ENCODE data around the gene RSAD2. TPM values are rescaled to one million over a fixed set of nuclear protein-coding genes. Genes with fewer than 3 reads are reported as not detected.

RSAD2 gene
- total and polyA plus RNA-seq, 12 donors: 1.6 to 16.1 (median 5.4) TPM

GRCh38 chr2:6914828-6915227 lies 37.3 kb downstream of the RSAD2 start:
- intact Hi-C loops (cut with DNase I): loop anchor here (5.0 kb wide), 6 partner anchors 92 to 132 kb away; no protein-coding TSS in a partner anchor
- no peak for DNase-seq
- TF ChIP-seq CTCF (IDR thresholded peaks at IDR 0.05): no peak
- no peak for ATAC-seq
- H3K4me3 ChIP-seq: no peak overlapping the region
- H3K4me1 ChIP-seq: peaks cover 0 to 26% (median 16%) of the 10 kb centered on the region in 9 donors
- H3K27me3 ChIP-seq: no peaks in the 10 kb centered on the region
- no peak overlapping the region for H3K27ac ChIP-seq
- no peaks in the 10 kb centered on the region for H3K36me3 ChIP-seq
- no peaks in the 10 kb centered on the region for H3K9me3 ChIP-seq
- 92 to 97% methylated on average over 3 of the region's 3 CpGs for WGBS, 2 donors

DNA sequence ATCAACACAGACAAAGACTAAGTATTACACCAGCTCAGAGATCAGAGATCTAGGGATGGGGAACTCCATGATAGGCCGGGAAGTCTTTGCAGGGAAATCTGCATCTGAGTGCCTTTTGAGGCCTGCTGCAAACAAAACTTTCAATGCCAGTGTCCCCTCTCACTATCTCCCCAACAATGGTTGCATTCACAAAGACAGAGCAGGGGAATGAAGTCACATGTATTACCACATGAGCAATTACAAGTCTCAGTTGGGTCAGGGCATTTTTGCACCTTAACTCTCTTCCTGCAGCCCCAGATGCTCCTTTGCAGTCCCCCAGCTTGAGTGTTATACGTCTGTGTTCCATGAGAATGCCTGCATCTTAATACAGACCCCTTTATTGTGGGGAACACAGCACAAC lies 37.8 kb downstream of the RSAD2 start:
- WGBS, 2 donors: 88 to 94% methylated on average over 2 of the region's 2 CpGs
- intact Hi-C loops (cut with DNase I): loop anchor here (5.0 kb wide), 6 partner anchors 92 to 132 kb away; no protein-coding TSS in a partner anchor
- ATAC-seq (no peak), DNase-seq (no peak)
- no peak for TF ChIP-seq CTCF (IDR thresholded peaks at IDR 0.05)
- H3K36me3 ChIP-seq: no peaks in the 10 kb centered on the region
- no peaks in the 10 kb centered on the region for H3K9me3 ChIP-seq
- no peaks in the 10 kb centered on the region for H3K27me3 ChIP-seq
- H3K4me3 ChIP-seq: no peak overlapping the region
- H3K4me1 ChIP-seq: peaks cover 0 to 30% (median 21%) of the 10 kb centered on the region in 9 donors
- H3K27ac ChIP-seq: no peak overlapping the region

GRCh38 chr2:6916224-6916623 lies 38.6 kb downstream of the RSAD2 start:
- ATAC-seq: no peak
- TF ChIP-seq CTCF (IDR thresholded peaks at IDR 0.05): no peak
- H3K36me3 ChIP-seq: no peaks in the 10 kb centered on the region
- DNase-seq: no peak
- intact Hi-C loops (cut with DNase I): loop anchor here (2.0 to 5.0 kb wide), 7 partner anchors 91 to 131 kb away; no protein-coding TSS in a partner anchor
- no peaks in the 10 kb centered on the region for H3K27me3 ChIP-seq
- peaks cover 3 to 38% (median 30%) of the 10 kb centered on the region in 9 donors for H3K4me1 ChIP-seq
- no peak overlapping the region for H3K4me3 ChIP-seq
- no peak overlapping the region for H3K27ac ChIP-seq
- WGBS, 2 donors: 96 to 98% methylated on average over 3 of the region's 3 CpGs
- H3K9me3 ChIP-seq: no peaks in the 10 kb centered on the region

- TF ChIP-seq CTCF (IDR thresholded peaks at IDR 0.05): no peak
- no peaks in the 10 kb centered on the region for H3K9me3 ChIP-seq
- 57 to 58% methylated on average over 8 of the region's 8 CpGs for WGBS, 2 donors
- ATAC-seq (no peak), DNase-seq (no peak)
- intact Hi-C loops (cut with DNase I): loop anchor here (1.0 to 5.0 kb wide), 8 partner anchors 91 to 131 kb away; no protein-coding TSS in a partner anchor
- H3K27me3 ChIP-seq: no peaks in the 10 kb centered on the region
- H3K27ac ChIP-seq: peak overlapping the region in 2 of 10 donors; percentile 40 to 86
- H3K36me3 ChIP-seq: no peaks in the 10 kb centered on the region
- H3K4me3 ChIP-seq: peak overlapping the region in 7 of 10 donors; percentile 2 to 95 (median 78)
- H3K4me1 ChIP-seq: peaks cover 4 to 43% (median 34%) of the 10 kb centered on the region in 9 donors
These were observed 39.1 kb downstream of the RSAD2 start for GRCh38 chr2:6916736-6917070.
